Gastrocnemius medialis (tissue), 4 donors: ENCODE measurements around the gene RNASE4. TPM values are rescaled to one million over a fixed set of nuclear protein-coding genes. Genes with fewer than 3 reads are reported as not detected.

Source experiments
- ATAC-seq, 2 donors: fragments of 150-250 bp; one replicate each; pipeline ENCODE4 v1.9.1; 2016
- DNase-seq, 2 donors: peaks; one replicate each; pipeline ENCODE4 v3.0.0-alpha.2; 2019
- H3K27ac ChIP-seq, 4 donors: fragments of 200-600 bp; sonication (generic); 1 replicate in 1 of 4; 2 replicates in 3 of 4; pipeline ENCODE4 v1.5.1; 2016 to 2018; ENCODE audit warnings: mild to moderate bottlenecking in 2 of 4, moderate library complexity in 1 of 4
- H3K27me3 ChIP-seq, 3 donors: fragments of 200-600 bp; sonication (generic) in 2 of 3; 1 replicate in 1 of 3; 2 replicates in 2 of 3; pipeline versions ENCODE4 v1.5.1 to v1.6.0; 2016 to 2019; ENCODE audit warnings: mild to moderate bottlenecking in 1 of 3, moderate library complexity in 1 of 3
- H3K36me3 ChIP-seq, 2 donors: fragments of 200-600 bp; sonication (generic) in 1 of 2; one replicate each; pipeline ENCODE4 v1.5.1; 2017 to 2018
- H3K4me1 ChIP-seq, 2 donors: fragments of 200-600 bp; sonication (generic) in 1 of 2; one replicate each; pipeline ENCODE4 v1.5.1; 2016 to 2017; ENCODE audit warnings: mild to moderate bottlenecking in 2 of 2
- H3K4me3 ChIP-seq, 4 donors: fragments of 200-600 bp; sonication (generic) in 3 of 4; 1 replicate in 1 of 4; 2 replicates in 3 of 4; pipeline ENCODE4 v1.5.1; 2016 to 2019; ENCODE audit warnings: mild to moderate bottlenecking in 2 of 4
- H3K9me3 ChIP-seq, 3 donors: fragments of 200-600 bp; sonication (generic) in 2 of 3; 1 replicate in 1 of 3; 2 replicates in 2 of 3; pipeline ENCODE4 v1.5.1; 2016 to 2019
- POLR2A ChIP-seq, 2 donors: fragments of 450-650 bp; IDR thresholded peaks; one replicate each; pipeline ENCODE4 v1.6.1; 2017; ENCODE audit warnings: antibody characterized with exemption in 2 of 2, mild to moderate bottlenecking in 2 of 2, moderate library complexity in 2 of 2
- in situ Hi-C, 4 donors: fragments of 200-750 bp; cut with MboI; loops; one replicate each; pipeline versions ENCODE4 v1.15.0 to v1.8.0; 2017; ENCODE audit warnings: low sequenced_read_pairs in 4 of 4
- intact Hi-C: fragments of 100-400 bp; cut with DNase I; formaldehyde crosslinking; loops from one replicate; pipeline ENCODE4 v1.15.1; 2023; ENCODE audit warnings: low total_unique reads
- total RNA-seq, 4 donors: library from RNA; depleted of rRNA; stranded (reverse); fragments of >200 nt; gene quantifications; one replicate each; pipeline versions ENCODE4 v1.1.0 to v1.2.3, GENCODE V29; 2016
- TF ChIP-seq, protein P1 (sequence below), 5 experiments: fragments of 450-650 bp in 3 of 5; fragments of 200-600 bp in 2 of 5; sonication (generic) in 2 of 5; IDR thresholded peaks in 4 of 5; conservative IDR thresholded peaks in 1 of 5; 1 replicate in 4 of 5; 2 replicates in 1 of 5; pipeline ENCODE4 v1.5.1; 2016 to 2019; ENCODE audit warnings: antibody characterized with exemption in 5 of 5, mild to moderate bottlenecking in 3 of 5, moderate library complexity in 3 of 5

The RNASE4 gene
- total RNA-seq, 4 donors from 2014 or later, result 12.2 to 21.3 (median 18.9) TPM

DNA sequence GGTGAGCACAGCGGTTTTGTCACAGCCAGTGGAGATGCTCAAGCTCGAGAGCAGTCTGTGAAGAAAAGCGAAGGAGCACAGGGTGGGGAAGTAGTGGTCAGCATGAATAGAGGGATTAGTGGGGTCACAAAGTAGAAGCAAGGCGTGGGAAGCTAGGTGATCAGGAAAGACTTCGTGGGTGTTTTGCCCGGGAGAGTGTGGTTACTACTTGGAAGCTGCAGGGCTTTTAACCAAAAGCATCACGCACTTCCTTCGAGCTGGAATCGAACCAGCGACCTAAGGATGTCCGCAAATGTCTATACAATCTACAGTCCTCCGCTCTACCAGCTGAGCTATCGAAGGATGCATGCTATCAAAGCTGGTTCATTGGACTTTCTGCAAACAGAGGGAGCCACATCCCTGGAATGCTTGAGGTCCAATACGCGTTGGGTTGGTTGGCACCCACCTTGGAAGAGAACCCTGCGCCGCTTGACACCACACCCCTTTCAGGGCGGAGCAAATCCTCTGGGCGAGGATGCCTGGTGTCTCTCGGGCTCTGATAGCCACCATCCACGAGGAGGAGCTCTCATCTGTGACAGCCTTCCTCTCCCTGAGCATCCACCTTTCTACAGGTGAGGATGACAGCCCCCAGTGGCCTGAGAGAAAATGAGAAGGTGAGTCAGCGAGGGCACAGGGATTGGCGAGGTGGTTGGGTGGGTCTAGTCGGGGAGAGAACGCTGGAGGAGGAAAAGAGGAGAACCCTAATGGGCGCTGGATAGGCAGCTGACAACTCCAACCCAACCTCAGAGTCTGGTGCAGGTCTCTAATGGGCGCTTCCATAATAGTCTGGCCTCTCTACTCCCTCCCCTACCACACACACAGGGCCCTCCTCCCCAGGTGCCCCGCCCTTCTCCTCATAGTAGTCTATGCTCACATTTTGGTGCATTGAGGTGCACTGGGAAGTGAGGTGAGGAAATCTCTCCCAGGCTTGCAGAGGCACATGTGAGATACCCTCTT is 26.8 kb upstream of the RNASE4 start:
- Histone ChIP-seq H3K36me3 (no peaks in the 10 kb centered on the region), H3K4me3 (no peak overlapping the region), H3K9me3 (no peaks in the 10 kb centered on the region), H3K27ac (no peak overlapping the region), H3K27me3 (peaks cover 80 to 82% (median 81%) of the 10 kb centered on the region in 3 donors), H3K4me1 (no peaks in the 10 kb centered on the region)
- ATAC-seq (no peak), DNase-seq (no peak)
- in situ Hi-C loops, result no loop called here
- no peak for TF ChIP-seq POLR2A (IDR thresholded peaks at IDR 0.05)
- intact Hi-C loops, result no loop called here

DNA sequence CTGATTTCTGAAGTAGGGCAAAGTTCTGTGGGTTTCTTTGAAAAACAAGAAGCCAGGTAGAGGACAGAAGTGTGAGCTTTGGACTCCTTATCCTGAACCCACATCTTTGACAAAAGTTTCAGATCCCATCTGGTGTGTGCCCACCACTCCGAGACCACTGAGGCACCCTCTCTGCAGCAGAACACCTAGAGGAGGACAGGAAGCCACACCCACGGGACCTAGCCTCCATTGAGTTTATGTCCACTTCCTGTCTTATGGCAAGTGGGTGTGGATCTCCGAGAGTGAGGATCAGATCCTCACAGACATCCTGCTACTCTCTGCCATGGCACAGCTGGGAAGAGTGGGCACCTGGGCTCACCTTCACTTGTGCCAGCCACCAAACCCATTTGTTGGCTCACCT is 26.1 kb upstream of the RNASE4 start:
- no peaks in the 10 kb centered on the region for H3K36me3 ChIP-seq
- in situ Hi-C loops, result no loop called here
- intact Hi-C loops, result no loop called here
- no peak for ATAC-seq
- no peaks in the 10 kb centered on the region for H3K4me1 ChIP-seq
- TF ChIP-seq, protein P1, sequence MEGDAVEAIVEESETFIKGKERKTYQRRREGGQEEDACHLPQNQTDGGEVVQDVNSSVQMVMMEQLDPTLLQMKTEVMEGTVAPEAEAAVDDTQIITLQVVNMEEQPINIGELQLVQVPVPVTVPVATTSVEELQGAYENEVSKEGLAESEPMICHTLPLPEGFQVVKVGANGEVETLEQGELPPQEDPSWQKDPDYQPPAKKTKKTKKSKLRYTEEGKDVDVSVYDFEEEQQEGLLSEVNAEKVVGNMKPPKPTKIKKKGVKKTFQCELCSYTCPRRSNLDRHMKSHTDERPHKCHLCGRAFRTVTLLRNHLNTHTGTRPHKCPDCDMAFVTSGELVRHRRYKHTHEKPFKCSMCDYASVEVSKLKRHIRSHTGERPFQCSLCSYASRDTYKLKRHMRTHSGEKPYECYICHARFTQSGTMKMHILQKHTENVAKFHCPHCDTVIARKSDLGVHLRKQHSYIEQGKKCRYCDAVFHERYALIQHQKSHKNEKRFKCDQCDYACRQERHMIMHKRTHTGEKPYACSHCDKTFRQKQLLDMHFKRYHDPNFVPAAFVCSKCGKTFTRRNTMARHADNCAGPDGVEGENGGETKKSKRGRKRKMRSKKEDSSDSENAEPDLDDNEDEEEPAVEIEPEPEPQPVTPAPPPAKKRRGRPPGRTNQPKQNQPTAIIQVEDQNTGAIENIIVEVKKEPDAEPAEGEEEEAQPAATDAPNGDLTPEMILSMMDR (IDR thresholded peaks at IDR 0.05 in 4 of 5, conservative IDR thresholded peaks at IDR 0.05 in 1 of 5), result no peak
- TF ChIP-seq POLR2A (IDR thresholded peaks at IDR 0.05), result no peak
- DNase-seq, result no peak
- H3K9me3 ChIP-seq, result no peaks in the 10 kb centered on the region
- H3K27ac ChIP-seq, result no peak overlapping the region
- peaks cover 75 to 79% (median 78%) of the 10 kb centered on the region in 3 donors for H3K27me3 ChIP-seq
- H3K4me3 ChIP-seq, result no peak overlapping the region

DNA sequence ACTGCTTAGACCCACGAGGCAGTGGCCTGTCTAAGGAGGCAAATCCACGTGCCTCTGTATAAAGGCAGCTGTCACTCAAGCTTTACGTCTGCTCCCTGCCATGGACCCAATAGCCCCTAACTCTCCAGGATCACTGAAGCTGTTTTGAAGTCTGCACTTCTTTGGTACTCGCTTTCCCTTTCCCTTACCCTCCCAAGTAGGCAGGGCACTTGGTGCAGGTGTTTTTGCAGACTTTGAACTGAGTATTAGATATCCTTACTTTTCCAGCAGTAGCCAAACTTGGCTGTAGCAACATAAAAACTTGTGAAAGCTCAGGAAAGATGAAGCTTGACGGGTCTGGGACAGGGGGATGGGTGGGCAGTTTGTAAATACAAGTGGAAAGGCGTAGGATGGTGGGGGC is 25.0 kb upstream of the RNASE4 start:
- peaks cover 73 to 79% (median 76%) of the 10 kb centered on the region in 3 donors for H3K27me3 ChIP-seq
- no peaks in the 10 kb centered on the region for H3K9me3 ChIP-seq
- H3K27ac ChIP-seq, result no peak overlapping the region
- in situ Hi-C loops (no loop called here), intact Hi-C loops (no loop called here)
- H3K4me1 ChIP-seq, result no peaks in the 10 kb centered on the region
- no peaks in the 10 kb centered on the region for H3K36me3 ChIP-seq
- no peak overlapping the region for H3K4me3 ChIP-seq
- DNase-seq, result no peak
- no peak for ATAC-seq
- no peak for TF ChIP-seq POLR2A (IDR thresholded peaks at IDR 0.05)
- TF ChIP-seq, protein P1 (IDR thresholded peaks at IDR 0.05 in 4 of 5, conservative IDR thresholded peaks at IDR 0.05 in 1 of 5), result no peak

DNA sequence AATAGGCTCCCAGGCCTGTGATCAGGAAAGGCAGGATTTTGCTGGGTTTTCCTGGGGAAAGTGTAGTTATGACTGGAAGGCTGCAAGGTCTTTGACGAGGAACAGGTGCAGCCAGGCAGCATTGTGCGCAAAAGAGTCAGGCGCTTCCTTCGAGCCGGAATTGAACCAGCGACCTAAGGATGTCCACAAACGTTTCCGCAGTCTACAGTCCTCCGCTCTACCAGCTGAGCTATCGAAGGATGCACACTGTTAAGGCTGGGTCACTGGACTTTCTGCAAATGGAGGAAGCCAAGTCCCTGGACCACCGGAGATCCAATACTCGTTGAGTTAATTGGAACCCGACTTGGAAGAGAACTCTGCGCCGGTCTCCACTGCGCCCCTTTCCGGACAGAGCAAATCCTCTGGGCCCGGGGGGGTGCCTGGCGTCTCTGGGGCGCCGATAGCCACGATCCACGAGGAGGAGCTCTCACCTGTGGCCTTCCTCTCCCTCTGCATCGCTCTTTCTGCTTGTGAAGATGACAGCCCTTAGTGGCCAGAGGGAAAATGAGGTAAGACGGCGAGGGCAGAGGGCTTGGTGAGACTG is 24.5 kb upstream of the RNASE4 start:
- in situ Hi-C loops, result no loop called here
- no peak overlapping the region for H3K27ac ChIP-seq
- peaks cover 77 to 81% (median 78%) of the 10 kb centered on the region in 3 donors for H3K27me3 ChIP-seq
- ATAC-seq, result no peak
- H3K4me3 ChIP-seq, result no peak overlapping the region
- intact Hi-C loops, result no loop called here
- TF ChIP-seq, protein P1 (IDR thresholded peaks at IDR 0.05 in 4 of 5, conservative IDR thresholded peaks at IDR 0.05 in 1 of 5), result no peak
- TF ChIP-seq POLR2A (IDR thresholded peaks at IDR 0.05), result no peak
- no peaks in the 10 kb centered on the region for H3K4me1 ChIP-seq
- no peaks in the 10 kb centered on the region for H3K36me3 ChIP-seq
- no peak for DNase-seq
- no peaks in the 10 kb centered on the region for H3K9me3 ChIP-seq

DNA sequence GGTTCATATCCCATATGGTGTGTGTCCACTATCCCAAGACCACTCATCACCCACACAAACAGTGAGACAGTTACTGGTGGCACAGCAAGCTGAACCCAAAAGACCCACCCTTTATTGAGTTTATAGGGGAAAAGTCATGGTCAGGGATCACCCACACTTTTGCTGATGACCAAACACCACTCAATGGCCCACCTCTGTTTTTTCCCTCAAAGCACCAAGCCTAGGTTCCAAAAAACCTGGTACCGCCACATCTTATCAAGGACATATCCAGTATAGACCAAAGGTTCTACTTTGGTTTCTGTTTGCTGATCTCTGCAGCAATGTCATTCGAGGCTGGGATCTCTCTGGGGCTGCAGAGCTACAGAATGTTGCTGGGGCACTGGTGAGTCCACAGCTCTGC is 23.2 kb upstream of the RNASE4 start:
- intact Hi-C loops, result no loop called here
- Histone ChIP-seq H3K36me3 (no peaks in the 10 kb centered on the region), H3K9me3 (no peaks in the 10 kb centered on the region), H3K4me3 (no peak overlapping the region), H3K4me1 (no peaks in the 10 kb centered on the region), H3K27me3 (peaks cover 72 to 77% (median 74%) of the 10 kb centered on the region in 3 donors), H3K27ac (no peak overlapping the region)
- TF ChIP-seq, protein P1 (IDR thresholded peaks at IDR 0.05 in 4 of 5, conservative IDR thresholded peaks at IDR 0.05 in 1 of 5), result no peak
- TF ChIP-seq POLR2A (IDR thresholded peaks at IDR 0.05), result no peak
- no peak for DNase-seq
- ATAC-seq, result no peak
- in situ Hi-C loops, result no loop called here
